Panc1 (cell line): ENCODE results near the gene KLHDC9. TPM values are rescaled to one million over a fixed set of nuclear protein-coding genes. Genes with fewer than 3 reads are reported as not detected.

ENCODE experiments used
- ATAC-seq: fragments of 200-7000 bp; cut with Tn5 transposase; 2 replicates; pipeline ENCODE4 v1.9.1; 2020; ENCODE audit warnings: mild to moderate bottlenecking, moderate library complexity
- BruUV-seq: library from RNA; stranded (reverse); fragments of 400-500 nt; replicated peaks from 2 replicates; lab custom pipeline; 2021; lab: Mats Ljungman, UMichigan
- CTCF ChIA-PET: fragments of 300-600 bp; sonication (Branson Sonifier 250); formaldehyde crosslinking; loops from one replicate; lab custom pipeline; 2022; ENCODE audit warnings: antibody characterized with exemption; lab: Charles Lee
- POLR2A ChIA-PET: fragments of 300-600 bp; sonication (Branson Sonifier 250); formaldehyde crosslinking; loops from one replicate; lab custom pipeline; 2022; ENCODE audit warnings: antibody characterized with exemption; lab: Charles Lee
- DNase-seq: peaks from one replicate; pipeline ENCODE4 v3.0.0-alpha.2; 2010; ENCODE audit warnings: low read depth, low spot score
- H3K27ac ChIP-seq: 2 replicates; pipeline ENCODE4 v1.5.1; 2011; ENCODE audit warnings: mild to moderate bottlenecking, low read length, inconsistent platforms
- H3K27me3 ChIP-seq: fragments of 200-500 bp; sonication (Bioruptor generic); 2 replicates; pipeline ENCODE4 v1.6.0; 2014; ENCODE audit warnings: low read length, inconsistent platforms; ENCODE audit not compliant: control insufficient read depth, insufficient read depth
- H3K36me3 ChIP-seq: fragments of 200-500 bp; sonication (Bioruptor generic); 2 replicates; pipeline ENCODE4 v1.5.1; 2014; ENCODE audit warnings: inconsistent platforms, mild to moderate bottlenecking, low read length, moderate library complexity; ENCODE audit not compliant: control insufficient read depth, insufficient read depth
- H3K4me1 ChIP-seq: 2 replicates; pipeline ENCODE4 v1.5.1; 2011; ENCODE audit warnings: inconsistent platforms, mild to moderate bottlenecking, low read length, moderate library complexity; ENCODE audit not compliant: control insufficient read depth, insufficient read depth
- H3K4me3 ChIP-seq, 2 experiments: 2 replicates each; pipeline ENCODE4 v1.5.1; 2011 to 2012; ENCODE audit warnings: low read depth in 2 of 2, low read length in 2 of 2, mild to moderate bottlenecking in 2 of 2, inconsistent platforms in 1 of 2, moderate library complexity in 1 of 2
- H3K9me3 ChIP-seq: fragments of 200-500 bp; sonication (Bioruptor generic); 2 replicates; pipeline ENCODE4 v1.5.1; 2014; ENCODE audit warnings: low read depth, mild to moderate bottlenecking, inconsistent platforms, low read length, moderate library complexity; ENCODE audit not compliant: control insufficient read depth, insufficient read depth
- POLR2AphosphoS5 ChIP-seq: IDR thresholded peaks from 2 replicates; pipeline ENCODE4 v1.6.1; 2012; ENCODE audit warnings: mild to moderate bottlenecking, low read depth, low read length, moderate library complexity
- SIN3A ChIP-seq: IDR thresholded peaks from 2 replicates; pipeline ENCODE4 v1.6.1; 2012; ENCODE audit warnings: low read depth, mild to moderate bottlenecking, low read length, moderate library complexity, borderline replicate concordance; ENCODE audit not compliant: insufficient read depth
- TCF7L2 ChIP-seq: IDR thresholded peaks from 2 replicates; pipeline ENCODE4 v1.6.1; 2011; ENCODE audit warnings: mild to moderate bottlenecking, low read depth, low read length, inconsistent platforms
- in situ Hi-C: cut with HindIII; loops from 2 replicates; pipeline ENCODE4 v1.10.0; 2016; ENCODE audit warnings: low sequenced_read_pairs, low pct_unique_long_range_greater_than_20kb
- intact Hi-C: fragments of 100-400 bp; cut with micrococcal nuclease; formaldehyde crosslinking; loops from one replicate; pipeline ENCODE4 v1.10.0; 2022; ENCODE audit not compliant: unreplicated experiment
- total RNA-seq: library from RNA; stranded (reverse); gene quantifications from one replicate; pipeline ENCODE4 v1.2.1, GENCODE V29; 2021; ENCODE audit not compliant: unreplicated experiment
- TF ChIP-seq, protein P1 (sequence below): fragments of 450-650 bp; IDR thresholded peaks from 2 replicates; pipeline ENCODE4 v1.5.1; 2017; ENCODE audit warnings: mild to moderate bottlenecking
- TF ChIP-seq, protein P2 (sequence below), 2 experiments: IDR thresholded peaks; 2 replicates each; pipeline ENCODE4 v1.6.1; 2011 to 2012; ENCODE audit warnings: low read depth in 2 of 2, control low read depth in 1 of 2, low read length in 1 of 2, mild to moderate bottlenecking in 1 of 2, moderate library complexity in 1 of 2; ENCODE audit not compliant: insufficient read depth in 1 of 2

The KLHDC9 gene
- total RNA-seq, 1 experiment from 2014 or later, result 7.6 TPM

DNA sequence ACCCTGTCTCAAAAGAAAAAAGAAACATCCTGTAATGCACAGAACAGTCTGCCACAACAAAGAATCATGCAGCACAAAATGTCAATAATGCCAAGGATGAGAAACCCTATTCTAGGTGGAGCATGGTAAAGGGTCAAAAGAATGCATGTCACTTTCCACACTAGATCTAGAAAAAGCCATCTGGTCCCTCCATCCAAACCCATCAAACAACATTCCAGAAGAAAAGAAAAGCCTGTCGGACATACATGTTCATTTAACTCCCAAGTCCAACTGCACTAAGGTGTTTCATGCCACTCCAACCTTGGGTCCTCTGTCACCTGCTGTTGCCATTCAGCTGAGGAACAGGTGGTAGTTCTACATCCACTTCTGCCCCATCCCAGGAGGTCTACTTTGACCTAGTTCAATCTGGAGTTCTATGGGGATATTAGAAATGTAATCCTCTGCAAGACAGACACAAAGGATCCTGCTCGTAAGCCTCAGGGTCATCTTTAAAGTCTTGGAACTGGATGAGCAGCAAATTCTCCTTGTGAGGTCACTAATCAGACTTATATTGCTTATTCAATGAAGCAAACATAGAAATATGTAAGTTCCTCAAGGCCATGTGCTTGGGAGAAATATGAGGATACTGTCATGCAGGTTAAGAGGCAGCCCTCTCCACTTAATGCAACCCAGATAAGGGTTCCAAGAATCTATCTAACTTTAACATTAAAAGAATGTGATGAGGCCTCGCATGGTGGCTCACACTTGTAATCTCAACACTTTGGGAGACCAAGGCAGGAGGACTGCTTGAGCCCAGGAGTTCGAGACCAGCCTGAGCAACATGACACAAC, 30.6 kb downstream of the KLHDC9 start:
- Histone ChIP-seq H3K9me3 (no peaks in the 10 kb centered on the region), H3K27ac (no peak overlapping the region), H3K4me1 (peaks cover 14% of the 10 kb centered on the region), H3K36me3 (peaks cover 16% of the 10 kb centered on the region), H3K4me3 (no peak overlapping the region), H3K27me3 (no peaks in the 10 kb centered on the region)
- ATAC-seq, result no peak
- in situ Hi-C loops (no loop called here), intact Hi-C loops (no loop called here)
- BruUV-seq, result no TSS peak
- ChIA-PET POLR2A (no interaction called here), CTCF (interaction anchor here (0.6 to 0.7 kb wide), 2 partner anchors 21 to 108 kb away, joined by 4 to 7 read pairs; partner anchors contain the start of gene F11R)
- no peak for DNase-seq
- no peak for TF ChIP-seq POLR2AphosphoS5
- no peak for TF ChIP-seq SIN3A
- TF ChIP-seq, protein P1, sequence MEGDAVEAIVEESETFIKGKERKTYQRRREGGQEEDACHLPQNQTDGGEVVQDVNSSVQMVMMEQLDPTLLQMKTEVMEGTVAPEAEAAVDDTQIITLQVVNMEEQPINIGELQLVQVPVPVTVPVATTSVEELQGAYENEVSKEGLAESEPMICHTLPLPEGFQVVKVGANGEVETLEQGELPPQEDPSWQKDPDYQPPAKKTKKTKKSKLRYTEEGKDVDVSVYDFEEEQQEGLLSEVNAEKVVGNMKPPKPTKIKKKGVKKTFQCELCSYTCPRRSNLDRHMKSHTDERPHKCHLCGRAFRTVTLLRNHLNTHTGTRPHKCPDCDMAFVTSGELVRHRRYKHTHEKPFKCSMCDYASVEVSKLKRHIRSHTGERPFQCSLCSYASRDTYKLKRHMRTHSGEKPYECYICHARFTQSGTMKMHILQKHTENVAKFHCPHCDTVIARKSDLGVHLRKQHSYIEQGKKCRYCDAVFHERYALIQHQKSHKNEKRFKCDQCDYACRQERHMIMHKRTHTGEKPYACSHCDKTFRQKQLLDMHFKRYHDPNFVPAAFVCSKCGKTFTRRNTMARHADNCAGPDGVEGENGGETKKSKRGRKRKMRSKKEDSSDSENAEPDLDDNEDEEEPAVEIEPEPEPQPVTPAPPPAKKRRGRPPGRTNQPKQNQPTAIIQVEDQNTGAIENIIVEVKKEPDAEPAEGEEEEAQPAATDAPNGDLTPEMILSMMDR, result no peak
- TF ChIP-seq, protein P2, sequence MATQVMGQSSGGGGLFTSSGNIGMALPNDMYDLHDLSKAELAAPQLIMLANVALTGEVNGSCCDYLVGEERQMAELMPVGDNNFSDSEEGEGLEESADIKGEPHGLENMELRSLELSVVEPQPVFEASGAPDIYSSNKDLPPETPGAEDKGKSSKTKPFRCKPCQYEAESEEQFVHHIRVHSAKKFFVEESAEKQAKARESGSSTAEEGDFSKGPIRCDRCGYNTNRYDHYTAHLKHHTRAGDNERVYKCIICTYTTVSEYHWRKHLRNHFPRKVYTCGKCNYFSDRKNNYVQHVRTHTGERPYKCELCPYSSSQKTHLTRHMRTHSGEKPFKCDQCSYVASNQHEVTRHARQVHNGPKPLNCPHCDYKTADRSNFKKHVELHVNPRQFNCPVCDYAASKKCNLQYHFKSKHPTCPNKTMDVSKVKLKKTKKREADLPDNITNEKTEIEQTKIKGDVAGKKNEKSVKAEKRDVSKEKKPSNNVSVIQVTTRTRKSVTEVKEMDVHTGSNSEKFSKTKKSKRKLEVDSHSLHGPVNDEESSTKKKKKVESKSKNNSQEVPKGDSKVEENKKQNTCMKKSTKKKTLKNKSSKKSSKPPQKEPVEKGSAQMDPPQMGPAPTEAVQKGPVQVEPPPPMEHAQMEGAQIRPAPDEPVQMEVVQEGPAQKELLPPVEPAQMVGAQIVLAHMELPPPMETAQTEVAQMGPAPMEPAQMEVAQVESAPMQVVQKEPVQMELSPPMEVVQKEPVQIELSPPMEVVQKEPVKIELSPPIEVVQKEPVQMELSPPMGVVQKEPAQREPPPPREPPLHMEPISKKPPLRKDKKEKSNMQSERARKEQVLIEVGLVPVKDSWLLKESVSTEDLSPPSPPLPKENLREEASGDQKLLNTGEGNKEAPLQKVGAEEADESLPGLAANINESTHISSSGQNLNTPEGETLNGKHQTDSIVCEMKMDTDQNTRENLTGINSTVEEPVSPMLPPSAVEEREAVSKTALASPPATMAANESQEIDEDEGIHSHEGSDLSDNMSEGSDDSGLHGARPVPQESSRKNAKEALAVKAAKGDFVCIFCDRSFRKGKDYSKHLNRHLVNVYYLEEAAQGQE (IDR thresholded peaks at IDR 0.05; ENCODE audit: insufficient read depth in 1 of 2, low read depth in 2 of 2, low read length in 1 of 2), result no peak
- no peak for TF ChIP-seq TCF7L2

DNA sequence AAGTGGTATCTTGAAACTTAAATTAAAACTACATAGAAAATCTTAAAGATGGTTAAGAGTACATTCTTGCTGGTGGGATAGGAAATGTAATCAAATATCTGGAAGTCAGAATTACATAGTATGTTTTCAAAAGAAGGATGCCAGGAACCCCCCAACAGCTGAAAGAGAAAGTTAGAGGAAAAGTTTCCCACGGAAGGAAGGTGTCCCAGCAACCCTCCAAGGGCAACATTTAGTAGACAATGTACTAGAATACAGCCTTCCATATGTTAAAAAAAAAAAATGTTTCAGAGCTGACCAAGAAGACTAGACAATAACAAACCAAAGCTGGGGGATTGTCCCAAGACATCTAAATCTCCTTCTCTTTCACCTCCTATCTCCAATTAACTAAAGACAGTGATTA, 32.1 kb downstream of the KLHDC9 start:
- Histone ChIP-seq H3K9me3 (no peaks in the 10 kb centered on the region), H3K27me3 (no peaks in the 10 kb centered on the region), H3K36me3 (peaks cover 16% of the 10 kb centered on the region), H3K4me3 (no peak overlapping the region), H3K27ac (0 out of 2 replicates have a peak overlapping the region, but pooled peaks have one; percentile 45), H3K4me1 (peaks cover 14% of the 10 kb centered on the region)
- DNase-seq, result no peak
- in situ Hi-C loops, result no loop called here
- ChIA-PET CTCF (no interaction called here), POLR2A (no interaction called here)
- no TSS peak for BruUV-seq
- intact Hi-C loops, result no loop called here
- no peak for TF ChIP-seq TCF7L2
- TF ChIP-seq, protein P2 (IDR thresholded peaks at IDR 0.05; ENCODE audit: insufficient read depth in 1 of 2, low read depth in 2 of 2, low read length in 1 of 2), result no peak
- ATAC-seq, result no peak
